Loucy (cell line): ENCODE measurements around the gene CFAP20DC.

Experiments
- H2AFZ ChIP-seq: fragments of 200-600 bp; sonication (generic); 2 replicates; pipeline ENCODE4 v1.6.0; 2016; ENCODE audit warnings: antibody characterized with exemption, mild to moderate bottlenecking, low read length, moderate library complexity
- H3F3A ChIP-seq: fragments of 200-600 bp; 2 replicates; pipeline ENCODE4 v1.6.0; 2016; ENCODE audit warnings: antibody characterized with exemption, low read depth, mild to moderate bottlenecking
- H3K27me3 ChIP-seq: fragments of 200-600 bp; sonication (generic); 2 replicates; pipeline ENCODE4 v1.6.1; 2014; ENCODE audit warnings: low read length, mild to moderate bottlenecking; ENCODE audit not compliant: insufficient read depth, poor library complexity, severe bottlenecking
- H3K36me3 ChIP-seq: fragments of 200-600 bp; sonication (generic); 2 replicates; pipeline ENCODE4 v1.6.1; 2016; ENCODE audit warnings: low read length; ENCODE audit not compliant: insufficient read depth
- H3K4me1 ChIP-seq: fragments of 200-600 bp; sonication (generic); 2 replicates; pipeline ENCODE4 v1.5.1; 2014; ENCODE audit warnings: low read length, mild to moderate bottlenecking; ENCODE audit not compliant: insufficient read depth, poor library complexity, severe bottlenecking
- H3K4me2 ChIP-seq: fragments of 200-600 bp; sonication (generic); 2 replicates; pipeline ENCODE4 v1.6.0; 2014; ENCODE audit warnings: antibody characterized with exemption, low read length, low read depth, mild to moderate bottlenecking; ENCODE audit not compliant: poor library complexity, severe bottlenecking
- H3K4me3 ChIP-seq: fragments of 200-600 bp; sonication (generic); 2 replicates; pipeline ENCODE4 v1.5.1; 2014; ENCODE audit warnings: low read length, mild to moderate bottlenecking, mixed read lengths; ENCODE audit not compliant: poor library complexity, severe bottlenecking
- H3K79me2 ChIP-seq: fragments of 200-600 bp; sonication (generic); 2 replicates; pipeline ENCODE4 v1.6.1; 2014; ENCODE audit warnings: low read length; ENCODE audit not compliant: insufficient read depth
- H3K9ac ChIP-seq: fragments of 200-600 bp; sonication (generic); 2 replicates; pipeline ENCODE4 v1.6.0; 2014; ENCODE audit warnings: mild to moderate bottlenecking, low read depth, low read length, moderate library complexity; ENCODE audit not compliant: poor library complexity, severe bottlenecking
- H3K9me2 ChIP-seq: fragments of 200-600 bp; sonication (generic); replicated peaks from 2 replicates; pipeline ENCODE4 v1.6.1; 2016; ENCODE audit warnings: low read depth, low read length, mixed read lengths
- H3K9me3 ChIP-seq: fragments of 200-600 bp; sonication (generic); 2 replicates; pipeline ENCODE4 v1.6.1; 2014; ENCODE audit warnings: mild to moderate bottlenecking, antibody characterized with exemption, low read length, low read depth; ENCODE audit not compliant: insufficient read depth
- H4K20me1 ChIP-seq: fragments of 200-600 bp; sonication (generic); 2 replicates; pipeline ENCODE4 v1.6.0; 2014; ENCODE audit warnings: antibody characterized with exemption, low read length, mild to moderate bottlenecking; ENCODE audit not compliant: insufficient read depth, poor library complexity, severe bottlenecking
- EZH2phosphoT487 ChIP-seq: fragments of 200-600 bp; IDR thresholded peaks from 2 replicates; pipeline ENCODE4 v1.6.1; 2018; ENCODE audit warnings: antibody characterized with exemption, mild to moderate bottlenecking, moderate library complexity, borderline replicate concordance
- TF ChIP-seq, protein P1 (sequence below): fragments of 200-600 bp; sonication (generic); conservative IDR thresholded peaks from 2 replicates; pipeline ENCODE4 v1.5.1; 2014; ENCODE audit warnings: mild to moderate bottlenecking, antibody characterized with exemption, low read length

Gene CFAP20DC

DNA sequence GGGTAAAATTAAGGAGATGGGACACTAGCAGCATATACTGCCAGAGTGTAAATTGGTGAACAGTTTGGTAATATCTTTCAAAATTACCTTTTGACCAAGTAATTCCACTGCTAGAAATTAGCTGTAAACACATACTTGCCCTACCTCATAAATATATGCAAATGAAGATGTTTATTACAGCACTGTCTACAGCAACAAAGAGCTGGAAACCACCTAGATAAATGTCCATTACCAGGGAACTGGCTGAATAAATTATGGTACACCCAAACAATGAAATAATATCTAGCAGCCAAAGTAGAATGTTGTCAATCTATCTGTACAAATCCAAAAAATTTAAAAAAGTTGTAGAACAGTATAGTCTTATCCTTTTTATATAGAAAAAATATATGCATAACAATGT is 277.4 kb downstream of the CFAP20DC start:
- H4K20me1 ChIP-seq: no peaks in the 10 kb centered on the region
- no peak overlapping the region for H3K9ac ChIP-seq
- no peaks in the 10 kb centered on the region for H3F3A ChIP-seq
- no peak overlapping the region for H2AFZ ChIP-seq
- H3K79me2 ChIP-seq: peaks cover 6% of the 10 kb centered on the region; the same call in 1 of the 2 replicates
- TF ChIP-seq, protein P1, sequence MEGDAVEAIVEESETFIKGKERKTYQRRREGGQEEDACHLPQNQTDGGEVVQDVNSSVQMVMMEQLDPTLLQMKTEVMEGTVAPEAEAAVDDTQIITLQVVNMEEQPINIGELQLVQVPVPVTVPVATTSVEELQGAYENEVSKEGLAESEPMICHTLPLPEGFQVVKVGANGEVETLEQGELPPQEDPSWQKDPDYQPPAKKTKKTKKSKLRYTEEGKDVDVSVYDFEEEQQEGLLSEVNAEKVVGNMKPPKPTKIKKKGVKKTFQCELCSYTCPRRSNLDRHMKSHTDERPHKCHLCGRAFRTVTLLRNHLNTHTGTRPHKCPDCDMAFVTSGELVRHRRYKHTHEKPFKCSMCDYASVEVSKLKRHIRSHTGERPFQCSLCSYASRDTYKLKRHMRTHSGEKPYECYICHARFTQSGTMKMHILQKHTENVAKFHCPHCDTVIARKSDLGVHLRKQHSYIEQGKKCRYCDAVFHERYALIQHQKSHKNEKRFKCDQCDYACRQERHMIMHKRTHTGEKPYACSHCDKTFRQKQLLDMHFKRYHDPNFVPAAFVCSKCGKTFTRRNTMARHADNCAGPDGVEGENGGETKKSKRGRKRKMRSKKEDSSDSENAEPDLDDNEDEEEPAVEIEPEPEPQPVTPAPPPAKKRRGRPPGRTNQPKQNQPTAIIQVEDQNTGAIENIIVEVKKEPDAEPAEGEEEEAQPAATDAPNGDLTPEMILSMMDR: no peak
- TF ChIP-seq EZH2phosphoT487: no peak
- H3K4me3 ChIP-seq: no peak overlapping the region
- no peaks in the 10 kb centered on the region for H3K27me3 ChIP-seq
- no peak overlapping the region for H3K4me2 ChIP-seq
- H3K9me3 ChIP-seq: no peaks in the 10 kb centered on the region
- no peaks in the 10 kb centered on the region for H3K4me1 ChIP-seq
- H3K9me2 ChIP-seq: no peaks in the 10 kb centered on the region
- 0 out of 2 replicates have a peak, but pooled peaks cover 3% of the 10 kb centered on the region for H3K36me3 ChIP-seq

DNA sequence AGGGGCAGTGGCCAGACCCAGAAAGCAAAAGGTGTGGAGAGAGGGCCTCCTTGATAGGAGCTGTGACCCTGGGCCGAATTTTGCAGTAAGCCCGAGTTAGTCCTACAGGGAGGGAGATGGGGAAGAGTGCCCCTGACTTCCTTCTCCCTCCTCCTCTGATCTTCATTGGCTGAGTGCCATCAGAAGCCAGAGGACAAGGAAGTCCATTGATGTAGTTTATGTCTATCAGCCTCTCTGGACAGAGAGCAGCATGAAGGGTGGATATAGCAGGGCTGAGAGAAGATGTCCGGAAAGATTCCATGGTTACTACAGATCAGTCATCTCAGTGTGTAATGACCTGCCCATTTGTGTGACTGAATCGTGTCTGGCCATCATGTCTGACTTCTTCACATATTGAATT is 280.8 kb downstream of the CFAP20DC start:
- no peaks in the 10 kb centered on the region for H4K20me1 ChIP-seq
- no peaks in the 10 kb centered on the region for H3K9me2 ChIP-seq
- no peak overlapping the region for H3K9ac ChIP-seq
- no peaks in the 10 kb centered on the region for H3K9me3 ChIP-seq
- TF ChIP-seq, protein P1: no peak
- no peaks in the 10 kb centered on the region for H3K27me3 ChIP-seq
- no peak overlapping the region for H3K4me3 ChIP-seq
- H3K4me1 ChIP-seq: no peaks in the 10 kb centered on the region
- H3F3A ChIP-seq: no peaks in the 10 kb centered on the region
- peaks cover 4% of the 10 kb centered on the region; the same call in 1 of the 2 replicates for H3K79me2 ChIP-seq
- H3K4me2 ChIP-seq: no peak overlapping the region
- H2AFZ ChIP-seq: no peak overlapping the region
- peaks cover 8% of the 10 kb centered on the region; the same call in 1 of the 2 replicates for H3K36me3 ChIP-seq

DNA sequence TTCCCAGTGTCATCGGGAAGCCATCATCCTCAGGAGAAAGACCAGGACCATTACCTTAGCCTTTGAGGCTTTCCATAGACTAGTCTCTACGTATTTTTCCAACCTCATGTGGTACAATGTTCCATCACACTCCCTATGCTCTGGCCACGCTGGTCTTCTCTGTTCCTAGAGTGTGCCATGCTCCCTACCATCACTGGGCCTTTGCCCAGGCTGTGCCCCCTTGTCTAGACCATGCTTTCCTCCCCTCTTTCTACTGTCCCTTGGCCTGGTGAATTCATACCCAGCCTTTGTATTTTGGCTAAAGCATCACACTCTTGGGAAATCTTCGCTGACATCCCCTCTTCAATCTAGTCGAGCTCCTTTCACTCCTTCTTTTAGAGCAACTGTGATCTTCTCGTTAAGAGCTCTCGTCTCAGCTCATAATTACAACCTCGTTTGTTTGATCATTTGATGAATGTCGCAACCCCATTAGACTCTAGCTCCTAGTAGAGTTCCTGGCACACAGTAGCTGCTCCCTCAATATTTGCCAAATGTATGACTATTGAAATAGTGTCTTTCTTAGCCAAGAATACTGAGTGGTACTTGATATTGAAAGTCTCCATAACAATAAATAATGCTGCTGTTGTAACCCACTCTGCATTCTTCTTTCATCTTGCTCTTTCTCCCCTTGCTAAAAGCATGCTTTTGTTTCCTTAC is 283.1 kb downstream of the CFAP20DC start:
- no peaks in the 10 kb centered on the region for H4K20me1 ChIP-seq
- H3F3A ChIP-seq: no peaks in the 10 kb centered on the region
- no peak overlapping the region for H3K4me2 ChIP-seq
- H3K4me1 ChIP-seq: no peaks in the 10 kb centered on the region
- H3K9me3 ChIP-seq: no peaks in the 10 kb centered on the region
- H3K36me3 ChIP-seq: peaks cover 8% of the 10 kb centered on the region; the same call in 1 of the 2 replicates
- H3K4me3 ChIP-seq: no peak overlapping the region
- H3K9me2 ChIP-seq: no peaks in the 10 kb centered on the region
- no peaks in the 10 kb centered on the region for H3K27me3 ChIP-seq
- no peak overlapping the region for H2AFZ ChIP-seq
- peaks cover 4% of the 10 kb centered on the region; the same call in 1 of the 2 replicates for H3K79me2 ChIP-seq
- no peak overlapping the region for H3K9ac ChIP-seq
- no peak for TF ChIP-seq EZH2phosphoT487
- TF ChIP-seq, protein P1: no peak
